ENCODE results near the gene CHN1. TPM values are rescaled to one million over a fixed set of nuclear protein-coding genes. Genes with fewer than 3 reads are reported as not detected.

CHN1 gene
- total and polyA plus RNA-seq, 2 of the 8 experiments (the other 6 are each of a cell fraction or from before 2014, with no cell fraction given) = 54.0 to 65.7 TPM

DNA sequence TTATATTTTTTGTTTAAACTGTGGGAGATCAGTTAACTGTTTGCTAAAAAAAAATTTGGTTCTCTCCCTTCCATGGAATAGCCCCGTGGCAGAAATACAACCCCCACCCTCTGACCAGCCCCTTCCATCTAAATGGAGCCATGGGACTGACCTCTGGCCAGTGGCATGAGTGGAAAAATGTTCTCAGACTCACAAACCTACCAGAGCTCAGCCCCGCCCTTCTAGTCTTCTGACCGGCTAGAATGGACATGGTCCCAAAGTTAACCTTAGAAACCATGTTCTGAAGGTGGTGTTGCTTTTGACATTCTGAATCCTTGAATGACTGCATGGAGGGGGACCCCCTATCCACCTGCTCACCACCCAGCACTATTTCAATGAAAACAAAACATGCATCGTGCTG, 239.6 kb downstream of the CHN1 start:
- WGBS, 2 experiments (ENCODE audit: extremely low coverage in 1 of 2, insufficient coverage in 1 of 2, insufficient read length in 1 of 2, insufficient replicate concordance in 2 of 2, low coverage in 1 of 2, low lambda C conversion rate in 2 of 2, missing lambda C conversion rate in 1 of 2) = 99% methylated on average over 4 of the region's 4 CpGs; no CpG with 5 or more reads in 1 of the 2 experiments
- Histone ChIP-seq H3K79me1 (ENCODE audit: low read depth, low read length) (no peaks in the 10 kb centered on the region), H3K14ac (ENCODE audit: insufficient read length) (no peak overlapping the region), H3K27me3 (replicated peaks in 1 of 4; ENCODE audit: control insufficient read depth in 3 of 4, extremely low read depth in 1 of 4, insufficient read depth in 3 of 4, low read length in 3 of 4) (no peaks in the 10 kb centered on the region; a peak in 1 of 7 replicates), H3K56ac (replicated peaks; ENCODE audit: insufficient read length, low read depth, low read length) (no peak overlapping the region), H3K27ac (ENCODE audit: low read depth, low read length) (no peak overlapping the region), H3K4me3 (ENCODE audit: extremely low read depth in 1 of 4, insufficient read depth in 2 of 4, low read depth in 3 of 4, low read length in 4 of 4) (no peak overlapping the region), H3K23me2 (ENCODE audit: low read depth, low read length) (no peaks in the 10 kb centered on the region), H3K36me3 (ENCODE audit: control insufficient read depth in 2 of 4, insufficient read depth in 4 of 4, low read length in 3 of 4) (no peaks in the 10 kb centered on the region), H3K9me3 (ENCODE audit: insufficient read depth in 2 of 2, low read depth in 1 of 2, low read length in 1 of 2) (no peaks in the 10 kb centered on the region), H3K4me2 (ENCODE audit: insufficient read depth in 1 of 2, low read depth in 2 of 2, low read length in 2 of 2) (no peak overlapping the region), H3K4me1 (replicated peaks in 1 of 4; ENCODE audit: control insufficient read depth in 3 of 4, insufficient read depth in 4 of 4, low read length in 3 of 4) (peaks cover 0 to 7% (median under 1%) of the 10 kb centered on the region in 4 experiments; a peak in 5 of 7 replicates), H2BK12ac (ENCODE audit: low read depth, low read length) (no peak overlapping the region), H3K79me2 (ENCODE audit: control insufficient read depth in 1 of 2, insufficient read depth in 2 of 2, low read length in 2 of 2) (no peaks in the 10 kb centered on the region), H4K20me1 (replicated peaks in 1 of 2; ENCODE audit: control insufficient read depth in 1 of 2, insufficient read depth in 2 of 2, low read length in 2 of 2) (no peaks in the 10 kb centered on the region), H2AK5ac (ENCODE audit: low read depth, low read length) (no peak overlapping the region), H2BK120ac (replicated peaks; ENCODE audit: low read depth, low read length) (no peak overlapping the region), H4K5ac (ENCODE audit: insufficient read length, low read depth, low read length) (no peak overlapping the region), H3K23ac (ENCODE audit: insufficient read length) (no peak overlapping the region), H2BK20ac (ENCODE audit: low read length) (no peak overlapping the region), H2BK5ac (ENCODE audit: low read depth, low read length) (0 out of 2 replicates have a peak overlapping the region, but pooled peaks have one; percentile 62), H3K9ac (replicated peaks in 1 of 4; ENCODE audit: extremely low read depth in 1 of 4, low read depth in 3 of 4, low read length in 3 of 4) (no peak overlapping the region), H3K18ac (ENCODE audit: extremely low read depth, low read length) (no peak overlapping the region), H3K4ac (replicated peaks; ENCODE audit: insufficient read length, low read depth, low read length) (no peak overlapping the region), H4K91ac (replicated peaks; ENCODE audit: insufficient read length, low read length) (no peak overlapping the region), H2AFZ (ENCODE audit: low read length) (no peak overlapping the region; the same call in 1 of the 2 replicates), H4K8ac (ENCODE audit: extremely low read depth, insufficient read depth, low read length) (no peak overlapping the region), H2BK15ac (ENCODE audit: low read length) (no peak overlapping the region)
- DNase-seq (ENCODE audit: low read depth in 1 of 2, low spot score in 2 of 2) (no peak), FAIRE-seq (no peak)
- CTCF ChIA-PET (ENCODE audit: partially characterized antibody) = interaction anchor here (0.6 to 5.8 kb wide), 10 partner anchors 10 to 400 kb away, joined by 3 to 55 read pairs (median 3); no protein-coding TSS in a partner anchor
- TF ChIP-seq BACH1 (IDR thresholded peaks at IDR 0.05; ENCODE audit: low read length) = no peak
- POLR2A ChIA-PET (ENCODE audit: partially characterized antibody) = interaction anchor here (0.6 to 1.4 kb wide), 2 partner anchors 10 to 16 kb away, joined by 3 read pairs; no protein-coding TSS in a partner anchor

All from H1 (cell line).